NT2/D1 (cell line): ENCODE measurements around the gene GTF2F2.

Experiments used
- YY1 ChIP-seq: IDR thresholded peaks from 2 replicates; pipeline ENCODE4 v1.6.1; 2011; ENCODE audit not compliant: insufficient read length, insufficient read depth
- ZNF274 ChIP-seq: IDR thresholded peaks from 2 replicates; pipeline ENCODE4 v1.6.1; 2011; ENCODE audit warnings: mild to moderate bottlenecking, low read depth, low read length

- no peak for TF ChIP-seq ZNF274
- TF ChIP-seq YY1 = no peak
Measured at GRCh38 chr13:45107539-45107938, 12.8 kb upstream of the GTF2F2 start.
